Vagina (tissue), 2 donors: Measurements from ENCODE around the gene AGPAT3. TPM values are rescaled to one million over a fixed set of nuclear protein-coding genes. Genes with fewer than 3 reads are reported as not detected.

Experiments used
- DNase-seq, 2 donors: peaks; one replicate each; pipeline ENCODE4 v3.0.0-alpha.2; 2017; ENCODE audit errors: extremely low spot score in 2 of 2
- H3K27ac ChIP-seq: fragments of 200-600 bp; sonication (generic); one replicate; pipeline ENCODE4 v1.5.1; 2019
- H3K27me3 ChIP-seq: fragments of 200-600 bp; sonication (generic); one replicate; pipeline ENCODE4 v1.5.1; 2019
- H3K36me3 ChIP-seq, 2 donors: fragments of 200-600 bp; sonication (generic); one replicate each; pipeline ENCODE4 v1.5.1; 2017 to 2019
- H3K4me1 ChIP-seq: fragments of 200-600 bp; sonication (generic); one replicate; pipeline ENCODE4 v1.5.1; 2019
- H3K4me3 ChIP-seq, 2 donors: fragments of 200-600 bp; sonication (generic); 1 replicate in 1 of 2; 2 replicates in 1 of 2; pipeline ENCODE4 v1.5.1; 2016 to 2019
- H3K9me3 ChIP-seq: fragments of 200-600 bp; sonication (generic); one replicate; pipeline ENCODE4 v1.5.1; 2019
- CTCF ChIP-seq, 3 experiments: fragments of 450-650 bp in 2 of 3; fragments of 200-600 bp in 1 of 3; sonication (generic) in 1 of 3; IDR thresholded peaks; one replicate each; pipeline ENCODE4 v1.5.1; 2017 to 2019; ENCODE audit warnings: antibody characterized with exemption in 3 of 3, mild to moderate bottlenecking in 2 of 3, moderate library complexity in 2 of 3
- POLR2A ChIP-seq, 2 donors: fragments of 450-650 bp; IDR thresholded peaks; one replicate each; pipeline ENCODE4 v1.6.1; 2017; ENCODE audit warnings: antibody characterized with exemption in 2 of 2, mild to moderate bottlenecking in 2 of 2, moderate library complexity in 2 of 2
- POLR2AphosphoS5 ChIP-seq, 2 donors: sonication (generic); formaldehyde crosslinking; IDR thresholded peaks; one replicate each; pipeline ENCODE4 v1.9.0; 2017; ENCODE audit warnings: antibody characterized with exemption in 2 of 2, mild to moderate bottlenecking in 2 of 2, low read depth in 1 of 2; ENCODE audit not compliant: insufficient read depth in 1 of 2
- intact Hi-C: fragments of 100-400 bp; cut with DNase I; formaldehyde crosslinking; loops from one replicate; pipeline ENCODE4 v1.15.1; 2023
- total RNA-seq: library from RNA; depleted of rRNA; stranded (reverse); fragments of >200 nt; gene quantifications from one replicate; pipeline ENCODE4 v1.2.3, GENCODE V29; 2016

Gene AGPAT3
- total RNA-seq, 1 donor from 2014 or later: 34.4 TPM

GRCh38 chr21:43872531-43873197, 7.6 kb downstream of the AGPAT3 start:
- Histone ChIP-seq H3K27ac (no peak overlapping the region), H3K4me3 (no peak overlapping the region), H3K36me3 (no peaks in the 10 kb centered on the region), H3K27me3 (no peaks in the 10 kb centered on the region), H3K4me1 (peaks cover 23% of the 10 kb centered on the region), H3K9me3 (no peaks in the 10 kb centered on the region)
- intact Hi-C loops: no loop called here
- no peak for TF ChIP-seq POLR2A (IDR thresholded peaks at IDR 0.05)
- no peak for TF ChIP-seq POLR2AphosphoS5 (IDR thresholded peaks at IDR 0.05; ENCODE audit: insufficient read depth in 1 of 2, low read depth in 1 of 2)
- no peak for TF ChIP-seq CTCF (IDR thresholded peaks at IDR 0.05)
- no peak for DNase-seq

- Histone ChIP-seq H3K4me1 (peaks cover 13% of the 10 kb centered on the region), H3K9me3 (no peaks in the 10 kb centered on the region), H3K27me3 (no peaks in the 10 kb centered on the region), H3K4me3 (no peak overlapping the region), H3K27ac (no peak overlapping the region), H3K36me3 (no peaks in the 10 kb centered on the region)
- no peak for DNase-seq
- TF ChIP-seq POLR2A (IDR thresholded peaks at IDR 0.05) (no peak), POLR2AphosphoS5 (IDR thresholded peaks at IDR 0.05; ENCODE audit: insufficient read depth in 1 of 2, low read depth in 1 of 2) (no peak), CTCF (IDR thresholded peaks at IDR 0.05) (no peak)
- intact Hi-C loops: no loop called here
Measured at GRCh38 chr21:43873673-43874072, 8.7 kb downstream of the AGPAT3 start.

GRCh38 chr21:43874085-43874805, 9.2 kb downstream of the AGPAT3 start:
- no peak for TF ChIP-seq POLR2A (IDR thresholded peaks at IDR 0.05)
- TF ChIP-seq CTCF (IDR thresholded peaks at IDR 0.05): no peak
- TF ChIP-seq POLR2AphosphoS5 (IDR thresholded peaks at IDR 0.05; ENCODE audit: insufficient read depth in 1 of 2, low read depth in 1 of 2): no peak
- H3K27ac ChIP-seq: no peak overlapping the region

GRCh38 chr21:43876605-43877004, 11.6 kb downstream of the AGPAT3 start:
- intact Hi-C loops: no loop called here
- TF ChIP-seq POLR2AphosphoS5 (IDR thresholded peaks at IDR 0.05; ENCODE audit: insufficient read depth in 1 of 2, low read depth in 1 of 2) (no peak), POLR2A (IDR thresholded peaks at IDR 0.05) (no peak), CTCF (IDR thresholded peaks at IDR 0.05) (no peak)
- Histone ChIP-seq H3K4me1 (peaks cover 23% of the 10 kb centered on the region), H3K27ac (no peak overlapping the region), H3K27me3 (no peaks in the 10 kb centered on the region), H3K36me3 (no peaks in the 10 kb centered on the region), H3K4me3 (no peak overlapping the region), H3K9me3 (no peaks in the 10 kb centered on the region)
- DNase-seq: no peak

More at GRCh38 chr21:43874085-43874805, 9.2 kb downstream of the AGPAT3 start:
- DNase-seq: no peak
- H3K27me3 ChIP-seq: no peaks in the 10 kb centered on the region
- intact Hi-C loops: no loop called here
- no peaks in the 10 kb centered on the region for H3K36me3 ChIP-seq
- H3K9me3 ChIP-seq: no peaks in the 10 kb centered on the region
- peaks cover 11% of the 10 kb centered on the region for H3K4me1 ChIP-seq
- no peak overlapping the region for H3K4me3 ChIP-seq
